ENCODE results near the gene CDX1. TPM values are rescaled to one million over a fixed set of nuclear protein-coding genes. Genes with fewer than 3 reads are reported as not detected.

The CDX1 gene
- polyA plus RNA-seq, 6 donors from 2014 or later: not detected

DNA sequence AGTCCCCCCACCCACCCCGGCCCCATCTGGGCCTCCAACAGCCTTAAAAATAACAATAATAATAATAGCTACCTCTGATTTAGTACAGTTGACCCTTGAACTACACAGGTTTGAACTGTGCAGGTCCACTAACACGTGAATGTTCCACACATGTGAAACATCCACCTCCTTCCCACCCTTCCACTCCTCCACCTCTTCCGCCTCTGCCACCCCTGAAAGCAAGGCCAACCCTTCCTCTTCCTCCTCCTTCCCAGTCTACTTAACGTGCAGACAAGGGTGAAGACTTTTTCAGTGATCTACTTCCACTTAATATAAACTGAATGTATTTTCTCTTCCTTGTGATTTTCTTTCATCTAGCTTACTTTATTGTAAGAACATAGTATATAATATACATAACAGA is 21.7 kb upstream of the CDX1 start:
- DNase-seq: no peak
- H3K27ac Mint-ChIP-seq: peak overlapping the region in 2 of 6 donors; percentile 57 to 69
- no peak for ATAC-seq (ENCODE audit: low read depth in 2 of 2)
- H3K36me3 Mint-ChIP-seq: no peaks in the 10 kb centered on the region
- no peak overlapping the region for H3K4me3 Mint-ChIP-seq
- H3K9me3 Mint-ChIP-seq: no peaks in the 10 kb centered on the region
- H3K27me3 Mint-ChIP-seq: peaks cover 0 to 5% (median 0%) of the 10 kb centered on the region in 3 donors
- H3K4me1 Mint-ChIP-seq: peaks cover 0 to 7% (median 2%) of the 10 kb centered on the region in 3 donors

GRCh38 chr5:150146235-150146634 is 20.3 kb upstream of the CDX1 start:
- Mint-ChIP-seq H3K36me3 (no peaks in the 10 kb centered on the region), H3K4me3 (no peak overlapping the region)

GRCh38 chr5:150146862-150147601 is 19.5 kb upstream of the CDX1 start:
- peaks cover 0 to 5% (median 0%) of the 10 kb centered on the region in 3 donors for H3K27me3 Mint-ChIP-seq
- H3K4me3 Mint-ChIP-seq: no peak overlapping the region
- H3K4me1 Mint-ChIP-seq: peaks cover 0 to 7% (median 2%) of the 10 kb centered on the region in 3 donors
- no peaks in the 10 kb centered on the region for H3K9me3 Mint-ChIP-seq
- ATAC-seq (ENCODE audit: low read depth in 2 of 2) (no peak), DNase-seq (no peak)
- H3K36me3 Mint-ChIP-seq: no peaks in the 10 kb centered on the region
- H3K27ac Mint-ChIP-seq: no peak overlapping the region

More at GRCh38 chr5:150146235-150146634, 20.3 kb upstream of the CDX1 start:
- peaks cover 0 to 7% (median 2%) of the 10 kb centered on the region in 3 donors for H3K4me1 Mint-ChIP-seq
- DNase-seq (no peak), ATAC-seq (ENCODE audit: low read depth in 2 of 2) (no peak)
- H3K9me3 Mint-ChIP-seq: no peaks in the 10 kb centered on the region
- H3K27ac Mint-ChIP-seq: peak overlapping the region in 1 of 6 donors; percentile 42
- peaks cover 0 to 5% (median 0%) of the 10 kb centered on the region in 3 donors for H3K27me3 Mint-ChIP-seq

GRCh38 chr5:150147670-150148069 is 18.9 kb upstream of the CDX1 start:
- H3K4me1 Mint-ChIP-seq: peaks cover 0 to 7% (median 2%) of the 10 kb centered on the region in 3 donors
- peak overlapping the region in 1 of 6 donors; percentile 14 for H3K27ac Mint-ChIP-seq
- H3K9me3 Mint-ChIP-seq: no peaks in the 10 kb centered on the region
- H3K27me3 Mint-ChIP-seq: peaks cover 0 to 5% (median 0%) of the 10 kb centered on the region in 3 donors
- ATAC-seq (ENCODE audit: low read depth in 2 of 2): no peak
- H3K36me3 Mint-ChIP-seq: no peaks in the 10 kb centered on the region
- DNase-seq: no peak
- H3K4me3 Mint-ChIP-seq: no peak overlapping the region

DNA sequence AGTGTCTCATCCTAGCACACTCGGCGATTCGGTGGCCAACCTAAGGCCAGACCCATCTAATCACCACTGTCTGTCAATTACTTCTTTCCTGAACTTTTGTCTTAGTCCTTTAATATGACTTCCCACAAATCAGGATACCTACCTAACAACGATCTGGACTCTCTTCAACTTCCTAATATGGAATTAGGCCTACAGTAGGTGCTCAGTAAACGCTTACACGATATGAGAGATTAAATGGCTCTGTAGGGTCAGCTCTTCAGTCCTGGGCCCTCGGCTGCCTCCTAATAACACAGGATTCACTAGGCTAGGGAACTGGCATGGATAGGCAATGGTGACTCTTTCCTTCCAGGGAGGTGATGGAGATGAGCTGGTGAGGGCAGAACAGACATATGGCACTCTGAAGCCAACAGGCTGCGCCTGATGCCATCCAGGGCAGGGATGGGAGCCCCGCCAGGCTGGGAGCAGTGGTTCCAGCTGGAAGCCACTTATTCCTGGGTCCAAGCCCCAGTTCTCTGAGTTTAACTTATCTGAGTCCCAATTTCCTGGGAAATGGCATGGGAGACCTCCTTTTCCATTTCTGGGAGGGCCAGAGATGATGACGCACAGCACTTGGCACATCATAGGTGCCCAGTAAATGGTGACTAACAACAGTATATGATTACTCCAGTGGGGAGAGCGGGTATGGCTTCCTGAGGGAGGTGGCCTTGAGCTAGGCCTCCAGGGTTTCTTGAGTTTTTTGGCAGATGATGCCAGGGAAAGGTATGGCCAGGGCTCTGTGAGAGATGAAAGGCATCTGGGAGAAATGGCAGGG is 18.3 kb upstream of the CDX1 start:
- no peak overlapping the region for H3K4me3 Mint-ChIP-seq
- H3K4me1 Mint-ChIP-seq: peaks cover 0 to 7% (median 2%) of the 10 kb centered on the region in 3 donors
- H3K36me3 Mint-ChIP-seq: no peaks in the 10 kb centered on the region
- H3K9me3 Mint-ChIP-seq: no peaks in the 10 kb centered on the region
- H3K27me3 Mint-ChIP-seq: peaks cover 0 to 5% (median 0%) of the 10 kb centered on the region in 3 donors
- DNase-seq (no peak), ATAC-seq (ENCODE audit: low read depth in 2 of 2) (no peak)
- H3K27ac Mint-ChIP-seq: peak overlapping the region in 1 of 6 donors; percentile 32

DNA sequence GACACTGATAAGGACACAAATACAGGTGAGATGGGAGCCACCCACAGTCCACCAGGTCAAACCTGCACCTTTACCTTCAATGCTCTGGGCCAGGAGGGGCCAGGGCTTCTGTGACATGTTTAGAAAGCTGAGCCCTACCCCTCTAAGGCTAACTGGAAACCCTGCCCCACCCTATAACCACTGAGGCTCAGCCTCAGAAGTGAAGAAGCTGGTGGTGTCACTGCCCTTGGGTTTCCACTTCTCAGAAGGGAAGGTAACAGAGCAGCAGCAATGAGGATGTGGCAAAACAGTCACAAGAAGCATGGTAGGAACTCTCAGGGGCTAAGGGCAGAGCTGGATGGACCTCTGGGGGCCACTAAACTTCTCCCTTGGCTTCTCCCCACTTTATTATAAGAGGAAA is 17.0 kb upstream of the CDX1 start:
- H3K27me3 Mint-ChIP-seq: no peaks in the 10 kb centered on the region
- DNase-seq (no peak), ATAC-seq (ENCODE audit: low read depth in 2 of 2) (no peak)
- no peaks in the 10 kb centered on the region for H3K36me3 Mint-ChIP-seq
- no peak overlapping the region for H3K4me3 Mint-ChIP-seq
- H3K9me3 Mint-ChIP-seq: no peaks in the 10 kb centered on the region
- H3K27ac Mint-ChIP-seq: no peak overlapping the region
- H3K4me1 Mint-ChIP-seq: peaks cover 10 to 14% (median 12%) of the 10 kb centered on the region in 3 donors

GRCh38 chr5:150152636-150153462 is 13.7 kb upstream of the CDX1 start:
- Mint-ChIP-seq H3K9me3 (no peaks in the 10 kb centered on the region), H3K27me3 (peaks cover 0 to 4% (median 0%) of the 10 kb centered on the region in 3 donors), H3K4me1 (peaks cover 21 to 28% (median 27%) of the 10 kb centered on the region in 3 donors), H3K4me3 (no peak overlapping the region), H3K36me3 (no peaks in the 10 kb centered on the region), H3K27ac (peak overlapping the region in 1 of 6 donors; percentile 61)
- no peak for DNase-seq
- no peak for ATAC-seq (ENCODE audit: low read depth in 2 of 2)

GRCh38 chr5:150153483-150153882 is 13.1 kb upstream of the CDX1 start:
- H3K27ac Mint-ChIP-seq: peak overlapping the region in 3 of 6 donors; percentile 17 to 80 (median 56)
- no peaks in the 10 kb centered on the region for H3K9me3 Mint-ChIP-seq
- no peak for ATAC-seq (ENCODE audit: low read depth in 2 of 2)
- H3K4me1 Mint-ChIP-seq: peaks cover 21 to 28% (median 27%) of the 10 kb centered on the region in 3 donors
- peaks cover 0 to 4% (median 0%) of the 10 kb centered on the region in 3 donors for H3K27me3 Mint-ChIP-seq
- DNase-seq: no peak
- no peaks in the 10 kb centered on the region for H3K36me3 Mint-ChIP-seq
- peak overlapping the region in 4 of 8 donors; percentile 44 to 96 (median 54) for H3K4me3 Mint-ChIP-seq

- peak; percentile 55 to 59 for ATAC-seq (ENCODE audit: low read depth in 2 of 2)
- H3K9me3 Mint-ChIP-seq: no peaks in the 10 kb centered on the region
- peak overlapping the region in 5 of 6 donors; percentile 31 to 65 (median 56) for H3K27ac Mint-ChIP-seq
- DNase-seq: no peak
- peaks cover 21 to 28% (median 27%) of the 10 kb centered on the region in 3 donors for H3K4me1 Mint-ChIP-seq
- no peaks in the 10 kb centered on the region for H3K36me3 Mint-ChIP-seq
- peaks cover 0 to 4% (median 0%) of the 10 kb centered on the region in 3 donors for H3K27me3 Mint-ChIP-seq
- peak overlapping the region in 7 of 8 donors; percentile 65 to 96 (median 78) for H3K4me3 Mint-ChIP-seq
Observed at GRCh38 chr5:150153957-150154617, 12.5 kb upstream of the CDX1 start.

DNA sequence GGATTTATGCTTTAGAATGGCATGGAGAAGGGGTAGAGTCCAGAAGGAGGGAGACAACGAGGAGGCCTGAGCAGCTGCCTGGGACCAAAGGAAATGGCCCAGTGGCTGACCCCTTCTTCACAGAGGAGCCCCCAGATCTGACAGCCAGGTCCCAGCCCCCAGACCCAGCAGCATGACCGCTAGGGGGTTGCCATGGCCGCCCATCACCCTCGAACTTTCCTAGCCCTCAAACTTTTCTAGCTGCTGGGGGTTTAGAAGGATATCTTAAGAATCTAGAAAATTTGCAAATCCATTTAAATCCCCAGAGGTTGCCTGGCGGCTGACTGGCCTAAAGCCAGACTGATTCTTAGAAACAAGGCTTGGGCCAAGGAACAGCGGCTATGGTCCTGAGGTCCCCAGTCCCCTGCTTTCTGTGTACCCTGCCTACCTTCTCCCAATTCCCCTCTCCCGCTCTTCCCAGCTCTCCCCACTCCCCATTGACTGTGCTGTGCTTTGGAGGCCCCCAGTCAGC is 11.9 kb upstream of the CDX1 start:
- Mint-ChIP-seq H3K4me3 (peak overlapping the region in 7 of 8 donors; percentile 65 to 96 (median 78)), H3K4me1 (peaks cover 21 to 28% (median 27%) of the 10 kb centered on the region in 3 donors), H3K27me3 (peaks cover 0 to 4% (median 0%) of the 10 kb centered on the region in 3 donors), H3K36me3 (no peaks in the 10 kb centered on the region), H3K9me3 (no peaks in the 10 kb centered on the region), H3K27ac (peak overlapping the region in 2 of 6 donors; percentile 56 to 63)
- ATAC-seq (ENCODE audit: low read depth in 2 of 2) (no peak), DNase-seq (no peak)

DNA sequence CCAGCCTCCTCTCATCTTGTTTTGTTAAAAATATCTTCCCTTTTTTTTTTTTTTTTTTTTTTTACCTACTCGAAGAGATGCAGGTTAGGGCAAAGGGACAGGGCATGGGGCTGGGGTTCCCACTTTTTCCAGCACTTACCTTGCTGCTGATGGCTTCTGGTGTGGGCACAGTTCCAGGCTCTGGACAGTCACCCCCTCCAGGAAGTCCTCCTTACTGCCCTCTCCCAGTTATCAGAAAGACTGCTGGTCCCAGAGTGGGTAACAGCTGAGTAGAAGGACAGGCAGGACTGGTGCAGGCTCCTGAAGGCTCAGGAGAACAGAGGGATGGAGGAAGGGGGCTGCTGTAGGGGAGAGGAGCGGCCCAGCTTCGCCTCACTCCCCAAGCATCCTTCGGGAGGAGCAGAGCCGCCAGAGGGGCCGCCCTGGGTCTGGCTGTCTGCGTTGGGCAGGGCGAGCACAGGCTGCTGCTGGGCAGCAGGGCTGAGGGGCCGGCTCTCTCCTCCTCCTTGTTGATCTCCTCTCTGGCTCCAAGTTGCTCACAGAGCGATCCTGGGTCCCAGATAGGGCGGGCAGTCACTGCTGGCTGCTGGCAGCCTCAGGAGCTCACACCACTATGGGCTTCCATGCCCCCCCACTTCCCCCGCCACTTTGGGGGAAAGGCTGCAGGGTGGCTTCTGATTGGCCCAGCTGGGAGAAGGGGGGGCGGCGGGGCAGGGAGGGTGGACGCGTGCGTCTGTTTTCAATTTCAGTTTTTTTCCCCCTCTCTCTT is 11.1 kb upstream of the CDX1 start, which contains the start of gene PDGFRB:
PDGFRB (minus strand) TSS at position 588 of the 769 bp plus-strand sequence. CDS start 18,798 bp downstream, outside the sequence.
- Mint-ChIP-seq H3K36me3 (no peaks in the 10 kb centered on the region), H3K9me3 (no peaks in the 10 kb centered on the region), H3K4me1 (peaks cover 21 to 28% (median 27%) of the 10 kb centered on the region in 3 donors), H3K27ac (peak within 1 kb of the TSS; percentile 69 to 92 (median 84)), H3K27me3 (peaks cover 0 to 4% (median 0%) of the 10 kb centered on the region in 3 donors), H3K4me3 (peak within 1 kb of the TSS; percentile 91 to 98 (median 96))
- DNase-seq (peak; percentile 65), ATAC-seq (ENCODE audit: low read depth in 2 of 2) (peak; percentile 87 to 89)
